ENCODE measurements around the gene TIPRL.
"Not testable (repeated sequence)": the region's sequence is repeated elsewhere in the genome, so short reads cannot be mapped to it uniquely, and the experiment has no call there.

TIPRL gene

DNA sequence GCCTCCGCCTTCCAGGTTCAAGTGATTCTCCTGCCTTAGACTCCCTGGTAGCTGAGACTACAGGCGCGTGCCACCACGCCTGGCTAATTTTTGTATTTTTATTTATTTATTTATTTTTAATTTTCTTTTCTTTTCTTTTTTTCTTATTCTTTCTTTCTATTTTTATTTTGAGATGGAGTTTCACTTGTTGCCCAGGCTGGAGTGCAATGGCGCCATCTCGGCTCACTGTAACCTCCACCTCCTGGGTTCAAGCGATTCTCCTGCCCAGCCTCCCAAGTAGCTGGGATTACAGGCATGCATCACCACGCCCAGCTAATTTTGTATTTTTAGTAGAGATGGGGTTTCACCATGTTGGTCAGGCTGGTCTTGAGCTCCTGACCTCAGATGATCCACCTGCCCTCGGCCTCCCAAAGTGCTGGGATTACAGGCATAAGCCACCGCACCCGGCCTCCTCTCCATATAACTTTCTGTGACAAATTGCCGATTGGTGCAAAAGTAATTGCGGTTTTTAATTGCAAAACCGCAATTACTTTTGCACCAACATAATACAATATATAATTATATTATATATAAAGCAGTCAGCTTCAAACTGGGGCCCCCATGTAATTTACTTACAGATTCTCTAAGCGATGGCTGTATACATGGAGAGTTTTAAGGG lies 2.4 kb downstream of the TIPRL start:
- H3K9me3 ChIP-seq (replicated peaks in 1 of 2; ENCODE audit: control insufficient read depth in 2 of 2, insufficient read depth in 1 of 2, low read depth in 1 of 2, low read length in 2 of 2); H3K4me1 ChIP-seq (ENCODE audit: control insufficient read depth in 2 of 2, insufficient read depth in 1 of 2, low read depth in 1 of 2, low read length in 2 of 2); H3K4me3 ChIP-seq (ENCODE audit: low read length in 2 of 2); H3K27ac ChIP-seq (replicated peaks; ENCODE audit: low read length); H2BK12ac ChIP-seq (ENCODE audit: low read length); H2BK15ac ChIP-seq (ENCODE audit: low read length); H3K23ac ChIP-seq (ENCODE audit: low read depth, low read length, poor library complexity); H3K9ac ChIP-seq (ENCODE audit: low read depth, low read length, poor library complexity); H2AK5ac ChIP-seq (ENCODE audit: low read depth, low read length); DNase-seq (ENCODE audit: low spot score); H3K27me3 ChIP-seq (ENCODE audit: control insufficient read depth in 3 of 3, insufficient read depth in 3 of 3, low read depth in 1 of 3, low read length in 3 of 3); H4K8ac ChIP-seq (ENCODE audit: low read depth, low read length); H3K4ac ChIP-seq (ENCODE audit: low read length); H2BK120ac ChIP-seq (ENCODE audit: low read depth, low read length); H2BK5ac ChIP-seq (ENCODE audit: low read length); H3K14ac ChIP-seq (ENCODE audit: low read length); H2AFZ ChIP-seq (ENCODE audit: low read length); H3K79me1 ChIP-seq (ENCODE audit: low read depth, low read length); H4K91ac ChIP-seq (ENCODE audit: low read depth, low read length, poor library complexity); H3K4me2 ChIP-seq (ENCODE audit: insufficient read depth, low read length, poor library complexity, severe bottlenecking); H3K18ac ChIP-seq (ENCODE audit: low read length): not testable (repeated sequence)
- no CpG with 5 or more reads among the region's 15 CpGs for WGBS, 2 donors (ENCODE audit: extremely low coverage in 2 of 2, insufficient read length in 2 of 2, insufficient replicate concordance in 1 of 2)
- peaks cover 0 to 11% of the 10 kb centered on the region in 2 donors for H3K36me3 ChIP-seq (replicated peaks in 1 of 2; ENCODE audit: control insufficient read depth in 2 of 2, insufficient read depth in 2 of 2, low read length in 2 of 2)

DNA sequence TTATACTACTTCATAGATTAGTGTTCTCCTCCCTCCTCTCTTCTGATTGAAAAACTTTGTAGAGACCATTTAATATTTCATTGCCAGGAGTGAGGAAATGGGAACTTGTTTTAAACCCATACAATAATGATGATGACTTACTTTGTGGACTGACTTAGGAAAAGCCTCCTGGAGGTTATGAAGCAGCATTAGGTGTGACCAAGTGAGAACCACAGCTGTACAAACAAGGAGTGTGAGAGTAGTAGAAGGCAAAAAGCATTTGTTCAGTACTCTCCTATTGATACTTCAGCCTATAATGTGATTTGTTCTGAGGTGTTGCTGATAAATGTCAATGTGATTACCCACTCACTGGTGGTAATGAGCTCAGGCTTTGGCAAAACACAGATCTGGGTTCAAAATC lies 8.4 kb downstream of the TIPRL start:
- no peak overlapping the region for H3K4me3 ChIP-seq (ENCODE audit: low read length in 2 of 2)
- H3K36me3 ChIP-seq (replicated peaks in 1 of 2; ENCODE audit: control insufficient read depth in 2 of 2, insufficient read depth in 2 of 2, low read length in 2 of 2), result peaks cover 0 to 44% of the 10 kb centered on the region in 2 donors
- H2BK12ac ChIP-seq (ENCODE audit: low read length), result no peak overlapping the region
- H3K4me1 ChIP-seq (ENCODE audit: control insufficient read depth in 2 of 2, insufficient read depth in 1 of 2, low read depth in 1 of 2, low read length in 2 of 2), result no peaks in the 10 kb centered on the region
- H2BK15ac ChIP-seq (ENCODE audit: low read length), result no peak overlapping the region
- no peak overlapping the region for H4K91ac ChIP-seq (ENCODE audit: low read depth, low read length, poor library complexity)
- H2AK5ac ChIP-seq (ENCODE audit: low read depth, low read length), result no peak overlapping the region
- no peak overlapping the region for H3K4ac ChIP-seq (ENCODE audit: low read length)
- H3K4me2 ChIP-seq (ENCODE audit: insufficient read depth, low read length, poor library complexity, severe bottlenecking), result no peak overlapping the region
- no peak overlapping the region for H3K27ac ChIP-seq (replicated peaks; ENCODE audit: low read length)
- no peaks in the 10 kb centered on the region for H3K79me1 ChIP-seq (ENCODE audit: low read depth, low read length)
- DNase-seq (ENCODE audit: low spot score), result no peak
- no peaks in the 10 kb centered on the region for H3K9me3 ChIP-seq (replicated peaks in 1 of 2; ENCODE audit: control insufficient read depth in 2 of 2, insufficient read depth in 1 of 2, low read depth in 1 of 2, low read length in 2 of 2)
- no peak overlapping the region for H3K14ac ChIP-seq (ENCODE audit: low read length)
- no peak overlapping the region for H3K18ac ChIP-seq (ENCODE audit: low read length)
- H4K8ac ChIP-seq (ENCODE audit: low read depth, low read length), result no peak overlapping the region
- H2BK120ac ChIP-seq (ENCODE audit: low read depth, low read length), result no peak overlapping the region
- H3K9ac ChIP-seq (ENCODE audit: low read depth, low read length, poor library complexity), result no peak overlapping the region
- no peaks in the 10 kb centered on the region for H3K27me3 ChIP-seq (ENCODE audit: control insufficient read depth in 3 of 3, insufficient read depth in 3 of 3, low read depth in 1 of 3, low read length in 3 of 3)
- no peak overlapping the region for H3K23ac ChIP-seq (ENCODE audit: low read depth, low read length, poor library complexity)
- no peak overlapping the region for H2BK5ac ChIP-seq (ENCODE audit: low read length)
- no peak overlapping the region for H2AFZ ChIP-seq (ENCODE audit: low read length)

DNA sequence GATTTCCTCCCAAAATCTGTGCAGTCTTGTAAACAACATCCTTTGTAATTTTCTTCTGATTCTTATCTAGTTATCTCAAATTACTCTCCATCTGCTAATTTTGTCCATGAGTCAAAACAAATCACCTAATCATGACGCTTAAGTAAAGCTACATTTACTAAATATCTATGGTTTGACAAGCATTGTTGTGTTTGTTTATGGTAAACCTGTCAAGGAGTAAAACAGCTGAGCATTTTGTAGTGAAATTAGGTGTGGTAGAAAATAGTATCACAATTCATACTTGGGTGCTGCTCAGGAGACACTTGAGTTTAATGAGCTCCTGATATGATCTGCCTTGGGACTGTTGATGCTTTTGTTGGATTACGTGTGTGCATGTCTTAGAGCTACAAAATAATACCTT lies 11.6 kb downstream of the TIPRL start:
- Histone ChIP-seq H3K9ac (ENCODE audit: low read depth, low read length, poor library complexity) (no peak overlapping the region), H3K18ac (ENCODE audit: low read length) (no peak overlapping the region), H2BK15ac (ENCODE audit: low read length) (no peak overlapping the region), H3K4ac (ENCODE audit: low read length) (no peak overlapping the region), H3K36me3 (replicated peaks in 1 of 2; ENCODE audit: control insufficient read depth in 2 of 2, insufficient read depth in 2 of 2, low read length in 2 of 2) (peaks cover 0 to 55% of the 10 kb centered on the region in 2 donors), H2BK120ac (ENCODE audit: low read depth, low read length) (no peak overlapping the region), H3K27me3 (ENCODE audit: control insufficient read depth in 3 of 3, insufficient read depth in 3 of 3, low read depth in 1 of 3, low read length in 3 of 3) (no peaks in the 10 kb centered on the region), H3K9me3 (replicated peaks in 1 of 2; ENCODE audit: control insufficient read depth in 2 of 2, insufficient read depth in 1 of 2, low read depth in 1 of 2, low read length in 2 of 2) (no peaks in the 10 kb centered on the region), H3K4me1 (ENCODE audit: control insufficient read depth in 2 of 2, insufficient read depth in 1 of 2, low read depth in 1 of 2, low read length in 2 of 2) (no peaks in the 10 kb centered on the region), H2AFZ (ENCODE audit: low read length) (no peak overlapping the region), H3K79me1 (ENCODE audit: low read depth, low read length) (no peaks in the 10 kb centered on the region), H2BK5ac (ENCODE audit: low read length) (no peak overlapping the region), H4K91ac (ENCODE audit: low read depth, low read length, poor library complexity) (no peak overlapping the region), H2BK12ac (ENCODE audit: low read length) (no peak overlapping the region), H3K4me3 (ENCODE audit: low read length in 2 of 2) (no peak overlapping the region), H3K4me2 (ENCODE audit: insufficient read depth, low read length, poor library complexity, severe bottlenecking) (no peak overlapping the region), H4K8ac (ENCODE audit: low read depth, low read length) (no peak overlapping the region), H2AK5ac (ENCODE audit: low read depth, low read length) (no peak overlapping the region), H3K23ac (ENCODE audit: low read depth, low read length, poor library complexity) (no peak overlapping the region), H3K27ac (replicated peaks; ENCODE audit: low read length) (no peak overlapping the region), H3K14ac (ENCODE audit: low read length) (no peak overlapping the region)
- DNase-seq (ENCODE audit: low spot score), result no peak
- WGBS, 2 donors (ENCODE audit: extremely low coverage in 2 of 2, insufficient read length in 2 of 2, insufficient replicate concordance in 1 of 2), result no CpG with 5 or more reads among the region's 2 CpGs

GRCh38 chr1:168195199-168196135 lies 16.7 kb downstream of the TIPRL start:
- no peaks in the 10 kb centered on the region for H3K9me3 ChIP-seq (replicated peaks in 1 of 2; ENCODE audit: control insufficient read depth in 2 of 2, insufficient read depth in 1 of 2, low read depth in 1 of 2, low read length in 2 of 2)
- H2BK12ac ChIP-seq (ENCODE audit: low read length), result no peak overlapping the region
- no peak overlapping the region for H4K8ac ChIP-seq (ENCODE audit: low read depth, low read length)
- H3K4me2 ChIP-seq (ENCODE audit: insufficient read depth, low read length, poor library complexity, severe bottlenecking), result no peak overlapping the region
- no peak overlapping the region for H2AK5ac ChIP-seq (ENCODE audit: low read depth, low read length)
- H3K4ac ChIP-seq (ENCODE audit: low read length), result no peak overlapping the region
- no CpG with 5 or more reads among the region's 4 CpGs for WGBS, 2 donors (ENCODE audit: extremely low coverage in 2 of 2, insufficient read length in 2 of 2, insufficient replicate concordance in 1 of 2)
- H3K23ac ChIP-seq (ENCODE audit: low read depth, low read length, poor library complexity), result no peak overlapping the region
- H3K14ac ChIP-seq (ENCODE audit: low read length), result no peak overlapping the region
- no peak overlapping the region for H2BK15ac ChIP-seq (ENCODE audit: low read length)
- no peaks in the 10 kb centered on the region for H3K27me3 ChIP-seq (ENCODE audit: control insufficient read depth in 3 of 3, insufficient read depth in 3 of 3, low read depth in 1 of 3, low read length in 3 of 3)
- no peak overlapping the region for H2BK120ac ChIP-seq (ENCODE audit: low read depth, low read length)
- H4K91ac ChIP-seq (ENCODE audit: low read depth, low read length, poor library complexity), result no peak overlapping the region
- H3K4me3 ChIP-seq (ENCODE audit: low read length in 2 of 2), result no peak overlapping the region
- no peak for DNase-seq (ENCODE audit: low spot score)
- H3K4me1 ChIP-seq (ENCODE audit: control insufficient read depth in 2 of 2, insufficient read depth in 1 of 2, low read depth in 1 of 2, low read length in 2 of 2), result no peaks in the 10 kb centered on the region
- H3K36me3 ChIP-seq (replicated peaks in 1 of 2; ENCODE audit: control insufficient read depth in 2 of 2, insufficient read depth in 2 of 2, low read length in 2 of 2), result peaks cover 3 to 74% of the 10 kb centered on the region in 2 donors
- H3K27ac ChIP-seq (replicated peaks; ENCODE audit: low read length), result no peak overlapping the region
- H3K9ac ChIP-seq (ENCODE audit: low read depth, low read length, poor library complexity), result no peak overlapping the region
- H2BK5ac ChIP-seq (ENCODE audit: low read length), result no peak overlapping the region
- no peaks in the 10 kb centered on the region for H3K79me1 ChIP-seq (ENCODE audit: low read depth, low read length)
- H3K18ac ChIP-seq (ENCODE audit: low read length), result no peak overlapping the region
- no peak overlapping the region for H2AFZ ChIP-seq (ENCODE audit: low read length)

Data from neuronal stem cell (in vitro differentiated cells).